GM23248 (cell line): Measurements from ENCODE around the gene ERGIC1. TPM values are rescaled to one million over a fixed set of nuclear protein-coding genes. Genes with fewer than 3 reads are reported as not detected.

Source experiments
- DNase-seq: peaks from one replicate; pipeline ENCODE4 v3.0.0-alpha.2; 2015
- H2AFZ ChIP-seq: fragments of 200-600 bp; sonication (generic); 2 replicates; pipeline ENCODE4 v1.6.1; 2016; ENCODE audit warnings: antibody characterized with exemption
- H3F3A ChIP-seq: fragments of 200-600 bp; sonication (generic); 2 replicates; pipeline ENCODE4 v1.6.1; 2016; ENCODE audit warnings: mild to moderate bottlenecking, antibody characterized with exemption, mixed run types; ENCODE audit not compliant: insufficient read depth
- H3K27ac ChIP-seq: fragments of 200-600 bp; sonication (generic); 2 replicates; pipeline ENCODE4 v1.5.1; 2016; ENCODE audit warnings: mild to moderate bottlenecking
- H3K27me3 ChIP-seq: fragments of 200-600 bp; sonication (generic); replicated peaks from 2 replicates; pipeline ENCODE4 v1.6.1; 2016; ENCODE audit warnings: mild to moderate bottlenecking; ENCODE audit not compliant: insufficient read depth
- H3K36me3 ChIP-seq: fragments of 200-600 bp; sonication (generic); 2 replicates; pipeline ENCODE4 v1.6.1; 2016; ENCODE audit warnings: low read depth, mild to moderate bottlenecking
- H3K4me1 ChIP-seq: fragments of 200-600 bp; sonication (generic); 2 replicates; pipeline ENCODE4 v1.6.1; 2016; ENCODE audit warnings: mild to moderate bottlenecking; ENCODE audit not compliant: insufficient read depth
- H3K4me2 ChIP-seq: fragments of 200-600 bp; sonication (generic); one replicate; pipeline ENCODE4 v1.6.1; 2016; ENCODE audit warnings: mild to moderate bottlenecking; ENCODE audit not compliant: unreplicated experiment
- H3K4me3 ChIP-seq: fragments of 200-600 bp; sonication (generic); 2 replicates; pipeline ENCODE4 v1.5.1; 2016; ENCODE audit warnings: mild to moderate bottlenecking
- H3K79me2 ChIP-seq: fragments of 200-600 bp; sonication (generic); 2 replicates; pipeline ENCODE4 v1.6.1; 2016; ENCODE audit warnings: mild to moderate bottlenecking; ENCODE audit not compliant: insufficient read depth
- H3K9ac ChIP-seq: fragments of 200-600 bp; sonication (generic); 2 replicates; pipeline ENCODE4 v1.6.1; 2016; ENCODE audit warnings: mild to moderate bottlenecking
- H3K9me2 ChIP-seq: fragments of 200-600 bp; sonication (generic); 2 replicates; pipeline ENCODE4 v1.6.1; 2016; ENCODE audit warnings: mixed run types, mild to moderate bottlenecking, moderate library complexity; ENCODE audit not compliant: insufficient read depth
- H3K9me3 ChIP-seq: fragments of 200-600 bp; sonication (generic); one replicate; pipeline ENCODE4 v1.6.1; 2017; ENCODE audit warnings: low read depth
- H4K20me1 ChIP-seq: fragments of 200-600 bp; sonication (generic); 2 replicates; pipeline ENCODE4 v1.6.0; 2016; ENCODE audit not compliant: insufficient read depth
- EZH2 ChIP-seq: fragments of 200-600 bp; sonication (generic); IDR thresholded peaks from 2 replicates; pipeline ENCODE4 v1.6.1; 2018; ENCODE audit warnings: antibody characterized with exemption, mild to moderate bottlenecking; ENCODE audit not compliant: insufficient read depth, poor library complexity, severe bottlenecking
- EZH2phosphoT487 ChIP-seq: fragments of 200-600 bp; sonication (generic); IDR thresholded peaks from 2 replicates; pipeline ENCODE4 v1.6.1; 2018; ENCODE audit warnings: antibody characterized with exemption, moderate library complexity, mild to moderate bottlenecking, low read depth; ENCODE audit not compliant: insufficient read depth
- WGBS, 2 experiments: methylation state at CpG; one replicate each; pipeline ENCODE4 v1.1.6; 2015 to 2017; ENCODE audit warnings: low lambda C conversion rate in 2 of 2, low coverage in 1 of 2; ENCODE audit errors: missing lambda C conversion rate in 2 of 2; 5-methylcytosine and 5-hydroxymethylcytosine counted together
- in situ Hi-C: fragments of 300-500 bp; cut with MboI; formaldehyde crosslinking; loops from 2 replicates; pipeline ENCODE4 v1.15.0; 2020
- polyA plus RNA-seq: library from polyadenylated mRNA; unstranded; fragments of >200 nt; fragmentation: Nextera tagmentation; extraction: Ambion mirVana; gene quantifications from 2 replicates; pipeline ENCODE4 v1.2.1, GENCODE V29; 2016
- total RNA-seq: library from RNA; depleted of rRNA; stranded (reverse); fragments of >200 nt; shearing (Covaris generic); gene quantifications from 2 replicates; pipeline ENCODE4 v1.2.3, GENCODE V29; 2014

Gene ERGIC1
- total and polyA plus RNA-seq, 2 experiments from 2014 or later: 66.4 to 235 TPM

DNA sequence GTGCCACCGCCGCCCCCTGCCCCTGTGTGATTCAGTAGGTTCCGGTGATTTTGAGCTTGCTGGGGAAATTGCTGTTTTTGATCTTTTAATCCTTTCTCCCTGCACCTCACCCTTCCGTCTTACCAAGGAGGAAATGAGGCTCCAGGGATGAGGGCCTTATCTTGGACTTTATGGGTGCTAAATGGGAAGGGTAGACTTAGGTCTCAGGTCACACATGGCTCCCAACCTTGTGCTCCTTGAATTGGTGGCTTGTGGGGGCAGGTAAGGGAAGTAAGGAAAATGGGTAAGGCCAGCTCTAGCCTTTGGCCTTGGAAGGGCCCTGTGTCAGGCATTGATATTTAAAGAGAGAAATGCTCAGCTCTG, 1.9 kb downstream of the ERGIC1 start:
- Histone ChIP-seq H3K27ac (peak overlapping the region; percentile 97), H2AFZ (no peak overlapping the region), H3F3A (peaks cover 27% of the 10 kb centered on the region), H3K4me1 (peaks cover 33% of the 10 kb centered on the region), H3K79me2 (peaks cover 67% of the 10 kb centered on the region), H3K36me3 (no peaks in the 10 kb centered on the region), H3K9me3 (no peaks in the 10 kb centered on the region), H3K4me3 (peak overlapping the region; percentile 92), H4K20me1 (no peaks in the 10 kb centered on the region; the same call in 1 of the 2 replicates), H3K9me2 (no peaks in the 10 kb centered on the region), H3K4me2 (peak overlapping the region; percentile 94), H3K27me3 (no peaks in the 10 kb centered on the region), H3K9ac (peak overlapping the region; percentile 98)
- TF ChIP-seq EZH2: no peak
- WGBS, 2 experiments: 89 to 94% methylated on average over 4 of the region's 4 CpGs
- in situ Hi-C loops: no loop called here
- no peak for DNase-seq

DNA sequence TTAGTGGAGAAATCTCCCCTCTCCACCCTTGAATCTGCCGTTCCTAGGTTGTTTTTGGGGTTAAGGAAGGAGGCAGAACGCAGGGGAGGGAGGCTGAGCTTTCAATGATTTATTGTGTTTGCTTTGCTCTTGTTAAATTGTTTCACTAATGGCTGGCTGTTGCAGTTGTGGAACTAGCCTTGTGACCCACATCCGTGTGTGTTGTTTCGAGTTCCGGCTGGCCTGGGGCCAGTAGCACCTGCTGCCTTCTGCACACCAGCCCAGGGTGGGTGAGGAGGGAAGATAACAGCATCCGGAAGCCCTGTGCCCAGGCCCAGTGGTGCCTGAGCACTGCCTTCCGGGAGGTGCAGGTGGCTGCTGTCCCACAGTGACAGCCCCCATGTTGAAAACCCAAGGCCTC, 3.6 kb downstream of the ERGIC1 start:
- DNase-seq: no peak

DNA sequence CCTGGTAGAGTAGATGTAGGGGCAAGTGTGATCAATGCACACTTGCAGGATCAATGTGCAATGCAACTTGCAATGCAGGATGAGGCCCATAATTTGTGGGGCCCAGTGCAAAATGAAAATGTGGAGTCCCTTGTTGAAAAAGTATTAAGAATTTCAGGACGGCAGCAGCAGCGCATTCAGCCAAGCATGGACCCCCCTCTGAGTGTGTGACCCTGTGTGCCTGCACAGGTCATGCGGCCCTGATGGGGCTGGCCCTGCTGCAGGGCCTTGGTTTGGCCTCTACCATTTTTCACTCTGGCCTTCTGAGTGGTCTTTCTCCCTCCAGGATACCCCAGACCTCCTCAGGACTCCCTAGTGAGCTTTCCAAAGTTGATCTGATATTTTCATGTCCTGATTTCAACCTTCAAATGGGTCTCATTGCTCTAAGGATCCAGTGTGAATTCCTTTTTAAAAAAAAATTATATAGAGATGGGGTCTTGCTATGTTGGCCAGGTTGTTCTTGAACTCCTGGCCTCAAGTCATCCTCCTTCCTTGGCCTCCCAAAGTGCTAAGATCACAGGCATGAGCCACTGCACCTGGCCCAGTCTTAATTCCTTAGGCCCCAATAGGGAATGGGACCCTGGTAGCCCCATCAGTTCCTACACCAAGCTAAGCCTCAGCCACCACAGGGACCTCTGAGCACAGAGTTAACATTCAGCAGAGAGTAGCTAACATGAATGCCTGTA, 4.3 kb downstream of the ERGIC1 start:
- no peak for DNase-seq
- Histone ChIP-seq H3K27ac (no peak overlapping the region), H3K27me3 (no peaks in the 10 kb centered on the region), H3K4me1 (peaks cover 26% of the 10 kb centered on the region), H3K9me3 (no peaks in the 10 kb centered on the region), H3K9ac (no peak overlapping the region), H3K9me2 (no peaks in the 10 kb centered on the region), H3K79me2 (peaks cover 90% of the 10 kb centered on the region), H3K4me3 (no peak overlapping the region), H4K20me1 (no peaks in the 10 kb centered on the region; the same call in 1 of the 2 replicates), H2AFZ (no peak overlapping the region), H3F3A (peaks cover 14% of the 10 kb centered on the region), H3K36me3 (no peaks in the 10 kb centered on the region), H3K4me2 (no peak overlapping the region)
- TF ChIP-seq EZH2 (no peak), EZH2phosphoT487 (no peak)
- 92 to 94% methylated on average over 3 of the region's 3 CpGs for WGBS, 2 experiments
- in situ Hi-C loops: no loop called here

More for the DNA sequence above, 3.6 kb downstream of the ERGIC1 start:
- Histone ChIP-seq H3K9me2 (no peaks in the 10 kb centered on the region), H3K9ac (no peak overlapping the region), H3F3A (peaks cover 19% of the 10 kb centered on the region), H3K4me1 (peaks cover 28% of the 10 kb centered on the region), H4K20me1 (no peaks in the 10 kb centered on the region; the same call in 1 of the 2 replicates), H2AFZ (no peak overlapping the region), H3K9me3 (no peaks in the 10 kb centered on the region), H3K36me3 (no peaks in the 10 kb centered on the region), H3K27me3 (no peaks in the 10 kb centered on the region), H3K4me3 (no peak overlapping the region), H3K4me2 (no peak overlapping the region), H3K79me2 (peaks cover 84% of the 10 kb centered on the region), H3K27ac (no peak overlapping the region)
- TF ChIP-seq EZH2: no peak
- TF ChIP-seq EZH2phosphoT487: no peak
- in situ Hi-C loops: no loop called here
- WGBS, 2 experiments: 88 to 95% methylated on average over 7 of the region's 7 CpGs

DNA sequence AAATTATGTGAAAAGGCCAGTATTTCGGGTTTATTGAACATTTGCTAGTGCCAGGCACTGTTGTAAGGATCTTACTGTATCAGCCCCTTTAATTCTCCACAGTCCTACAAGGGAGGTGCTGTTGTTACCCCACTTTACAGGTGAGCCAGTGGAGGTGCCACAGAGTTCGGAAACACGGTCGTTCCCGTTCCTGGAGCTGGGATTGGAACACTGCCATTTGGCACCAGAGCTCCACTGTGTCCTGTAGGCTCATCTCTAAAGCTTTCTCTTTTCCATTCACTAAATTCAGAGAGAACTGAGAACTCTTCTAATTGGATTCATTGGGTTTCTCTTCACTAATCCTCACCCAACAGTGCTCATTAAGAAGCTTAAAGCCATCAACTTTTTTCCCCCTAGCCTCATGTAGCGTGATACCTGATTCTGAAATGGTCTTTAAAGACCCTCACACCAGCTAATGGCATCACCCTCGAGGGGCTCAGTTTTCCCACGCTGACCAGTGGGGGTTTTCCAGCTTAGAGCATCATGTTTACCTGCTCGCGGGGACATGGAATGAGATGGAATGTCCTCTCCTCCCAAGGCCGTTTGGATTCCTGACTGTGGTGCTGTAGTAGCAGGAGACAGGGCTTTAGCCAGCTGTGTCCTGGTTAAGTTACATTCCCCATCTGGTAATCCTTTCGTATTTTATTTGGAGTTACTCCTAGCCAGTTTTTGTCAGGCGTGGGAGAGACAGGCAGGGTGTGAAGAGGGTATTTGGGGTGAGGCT, 5.8 kb downstream of the ERGIC1 start:
- H3K4me2 ChIP-seq: no peak overlapping the region
- H3K9ac ChIP-seq: peak overlapping the region; percentile 41
- H3K27me3 ChIP-seq: no peaks in the 10 kb centered on the region
- H3K79me2 ChIP-seq: peaks cover 100% of the 10 kb centered on the region
- no peaks in the 10 kb centered on the region for H3K9me2 ChIP-seq
- in situ Hi-C loops: no loop called here
- no peaks in the 10 kb centered on the region for H3K9me3 ChIP-seq
- H2AFZ ChIP-seq: no peak overlapping the region
- 32 to 38% methylated on average over 13 of the region's 13 CpGs for WGBS, 2 experiments
- H3K4me1 ChIP-seq: peaks cover 24% of the 10 kb centered on the region
- H3K27ac ChIP-seq: peak overlapping the region; percentile 40
- H3F3A ChIP-seq: peaks cover 12% of the 10 kb centered on the region
- TF ChIP-seq EZH2phosphoT487: no peak
- H3K4me3 ChIP-seq: no peak overlapping the region
- DNase-seq: peak; percentile 36
- no peaks in the 10 kb centered on the region; the same call in 1 of the 2 replicates for H4K20me1 ChIP-seq
- H3K36me3 ChIP-seq: no peaks in the 10 kb centered on the region
